Right lung (tissue), 10 donors: Measurements from ENCODE around the gene DESI2. TPM values are rescaled to one million over a fixed set of nuclear protein-coding genes. Genes with fewer than 3 reads are reported as not detected.

Experiments used
- DNase-seq, 2 donors: peaks; one replicate each; pipeline ENCODE4 v3.0.0-alpha.2; 2013
- long read RNA-seq, 8 donors: transcript quantifications; one replicate each; lab custom pipeline, GENCODE V29; 2026
- polyA plus RNA-seq, 5 donors: library from polyadenylated mRNA; unstranded; fragments of 120-200 nt; gene quantifications; one replicate each; pipeline versions ENCODE4 v1.2.1 to v1.2.3, GENCODE V29; 2013; ENCODE audit warnings: inconsistent platforms in 1 of 5, low replicate concordance in 1 of 5; ENCODE audit not compliant: insufficient read length in 5 of 5, insufficient read depth in 1 of 5

The DESI2 gene
- polyA plus RNA-seq, result 10 to 100 TPM; 57.7 to 76.0 (median 71.0) TPM
- long read RNA-seq, donor 1, full-length matches to known transcripts, result 29 of 43 reads
- long read RNA-seq, donor 1, partial matches to known transcripts, result 0 of 43 reads
- long read RNA-seq, donor 1, other reads (novel, unspliced or antisense), result 14 of 43 reads
- long read RNA-seq, donor 2, full-length matches to known transcripts, result 14 of 14 reads
- long read RNA-seq, donor 2, partial matches to known transcripts, result 0 of 14 reads
- long read RNA-seq, donor 2, other reads (novel, unspliced or antisense), result 0 of 14 reads
- long read RNA-seq, donor 3, full-length matches to known transcripts, result 19 of 26 reads
- long read RNA-seq, donor 3, partial matches to known transcripts, result 0 of 26 reads
- long read RNA-seq, donor 3, other reads (novel, unspliced or antisense), result 7 of 26 reads
- long read RNA-seq, donor 4, full-length matches to known transcripts, result 14 of 21 reads
- long read RNA-seq, donor 4, partial matches to known transcripts, result 7 of 21 reads
- long read RNA-seq, donor 4, other reads (novel, unspliced or antisense), result 0 of 21 reads
- long read RNA-seq, donor 5, full-length matches to known transcripts, result 22 of 84 reads
- long read RNA-seq, donor 5, partial matches to known transcripts, result 62 of 84 reads
- long read RNA-seq, donor 5, other reads (novel, unspliced or antisense), result 0 of 84 reads
- long read RNA-seq, donor 6, full-length matches to known transcripts, result 24 of 24 reads
- long read RNA-seq, donor 6, partial matches to known transcripts, result 0 of 24 reads
- long read RNA-seq, donor 6, other reads (novel, unspliced or antisense), result 0 of 24 reads
- long read RNA-seq, donor 7, full-length matches to known transcripts, result 16 of 22 reads
- long read RNA-seq, donor 7, partial matches to known transcripts, result 0 of 22 reads
- long read RNA-seq, donor 7, other reads (novel, unspliced or antisense), result 6 of 22 reads
- long read RNA-seq, donor 8, full-length matches to known transcripts, result 13 of 13 reads
- long read RNA-seq, donor 8, partial matches to known transcripts, result 0 of 13 reads
- long read RNA-seq, donor 8, other reads (novel, unspliced or antisense), result 0 of 13 reads

DNA sequence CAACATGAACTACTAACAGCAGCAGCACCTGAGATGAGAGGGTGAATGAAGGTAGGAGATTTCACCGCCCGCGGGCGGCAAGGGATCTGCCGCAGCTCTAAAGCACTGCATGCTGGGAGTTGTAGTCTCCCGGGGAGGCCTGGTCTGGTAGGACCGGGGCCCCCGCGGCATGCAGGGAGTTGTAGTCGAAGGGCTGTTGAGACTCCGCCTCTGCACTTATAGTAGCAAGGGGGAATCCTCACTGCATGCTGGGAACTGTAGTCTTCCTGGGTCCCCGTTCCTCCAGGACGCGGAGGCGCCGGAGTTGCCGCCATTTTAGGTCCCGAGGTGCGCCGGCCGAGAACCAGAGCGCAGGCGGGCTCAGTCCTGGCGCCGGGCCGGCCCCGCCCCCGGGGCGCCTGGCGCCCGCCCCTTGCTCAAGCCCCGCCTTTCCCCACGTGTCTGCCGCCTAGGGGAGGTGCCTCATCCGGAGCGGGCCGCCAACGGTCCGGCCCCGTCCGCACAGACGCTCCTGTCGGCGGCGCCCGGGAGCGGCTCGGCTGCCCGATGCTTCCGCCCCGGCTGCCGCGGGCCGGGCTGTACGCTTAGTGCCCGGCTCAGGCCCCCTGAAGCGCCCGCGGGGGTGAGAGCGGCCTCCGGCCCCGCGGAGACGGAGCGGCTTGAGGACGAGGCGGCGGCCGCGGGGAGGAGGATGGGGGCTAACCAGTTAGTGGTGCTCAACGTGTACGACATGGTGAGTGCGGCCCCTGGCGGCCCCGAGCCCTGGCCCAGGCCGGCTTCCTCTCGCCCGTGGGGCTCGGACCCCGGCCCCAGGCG, at the start of gene DESI2:
Gene DESI2, plus strand, starts transcription at position 504 of the 816 bp plus-strand sequence. Its CDS starts 188 bp downstream, at position 692.
- DNase-seq, result peak; percentile 99

DNA sequence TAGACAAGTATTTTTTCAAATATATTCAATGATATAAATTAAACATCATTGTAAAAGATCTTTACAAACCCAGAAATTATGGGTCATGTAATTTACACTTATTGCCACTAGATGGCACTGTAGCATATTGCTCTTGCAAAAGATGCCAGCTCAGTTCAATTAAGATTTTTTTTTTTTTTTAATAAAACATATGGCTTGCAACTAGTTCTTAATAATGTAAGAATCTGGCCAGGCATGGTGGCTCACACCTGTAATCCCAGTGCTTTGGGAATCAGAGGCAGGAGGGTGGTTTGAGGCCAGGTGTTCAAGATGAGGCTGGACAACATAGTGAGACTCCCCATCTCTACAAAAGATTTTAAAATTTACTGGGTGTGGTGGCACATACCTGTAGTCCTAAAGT, 49.4 kb upstream of the DESI2 start:
- DNase-seq, result peak; percentile 9 to 19

DNA sequence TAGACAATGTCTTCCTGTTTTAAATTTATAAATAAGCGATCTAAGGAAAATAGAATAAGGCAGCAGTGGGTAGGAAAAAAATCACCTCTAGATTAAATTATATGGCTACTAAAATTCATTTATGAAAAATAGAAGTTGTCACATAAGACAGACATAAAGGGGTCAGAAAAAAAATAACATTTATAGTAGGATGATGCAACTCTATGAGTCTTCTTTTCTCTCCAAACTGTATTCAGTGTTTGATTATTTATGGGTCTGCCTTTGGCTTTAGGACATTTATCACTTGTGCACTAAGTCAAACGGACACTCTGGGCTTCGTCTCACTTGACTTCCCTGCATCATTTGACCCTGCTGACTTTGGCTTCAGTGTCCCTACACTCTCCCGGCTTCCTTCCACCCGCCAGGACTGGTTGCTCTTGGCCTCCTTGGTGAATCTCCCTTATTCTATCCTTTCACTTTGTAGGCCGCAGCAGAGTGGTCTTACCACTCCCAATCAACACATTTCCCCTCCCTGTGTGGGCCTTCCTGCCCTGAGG, 47.0 kb upstream of the DESI2 start:
- no peak for DNase-seq

DNA sequence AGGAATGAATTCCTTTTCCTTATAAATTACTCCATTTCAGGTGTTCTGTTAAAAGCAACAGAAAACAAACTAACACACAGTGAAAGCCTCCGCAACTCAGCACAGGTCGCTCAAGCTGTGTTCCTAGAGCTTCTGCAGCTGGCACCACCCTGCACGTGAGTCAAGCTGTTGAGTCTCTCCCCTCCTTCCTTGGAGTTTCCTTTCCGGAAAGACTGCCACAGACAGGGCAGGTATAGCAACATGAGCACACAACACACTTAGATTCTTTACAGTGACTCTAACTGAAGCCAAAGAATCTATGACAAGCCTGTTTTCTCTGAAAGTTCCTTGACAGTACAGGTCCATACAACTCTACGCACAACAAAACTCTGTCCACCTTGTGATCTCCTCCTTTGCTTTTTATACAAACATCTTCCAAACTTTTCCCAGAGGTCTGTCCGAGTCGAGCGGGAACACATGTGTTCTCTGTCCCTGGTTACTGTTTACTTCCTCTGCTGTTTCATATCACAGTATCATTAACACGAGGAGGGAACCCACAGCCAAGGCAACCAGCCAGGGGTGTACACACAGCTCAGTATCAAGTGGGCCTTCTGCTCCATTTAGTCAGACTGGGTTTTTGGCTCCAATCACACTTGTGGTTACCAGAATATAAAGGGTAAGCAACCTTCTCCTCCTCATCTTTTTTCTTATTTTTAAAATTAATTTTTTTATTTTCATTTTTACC, 38.7 kb upstream of the DESI2 start:
- DNase-seq, result peak in 1 of 2 donors; percentile 23

DNA sequence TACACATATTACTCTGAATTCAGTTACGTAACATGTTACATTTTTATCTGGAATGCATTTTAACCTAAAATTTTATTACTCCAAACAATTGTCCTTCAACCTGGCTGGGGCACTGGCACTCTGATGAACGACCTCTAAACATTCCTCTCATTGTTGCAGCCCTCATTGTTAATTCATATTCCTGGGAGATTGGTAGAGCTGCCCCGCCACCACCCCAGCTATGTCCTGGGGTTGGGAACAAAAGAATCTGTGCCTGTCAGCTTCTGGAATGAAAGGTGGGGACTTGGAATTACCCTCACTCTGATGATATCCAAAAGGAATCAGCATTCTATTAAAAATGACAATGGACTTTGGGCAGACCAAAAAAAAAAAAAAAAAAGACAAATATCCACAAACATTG, 38.0 kb upstream of the DESI2 start:
- DNase-seq, result no peak

DNA sequence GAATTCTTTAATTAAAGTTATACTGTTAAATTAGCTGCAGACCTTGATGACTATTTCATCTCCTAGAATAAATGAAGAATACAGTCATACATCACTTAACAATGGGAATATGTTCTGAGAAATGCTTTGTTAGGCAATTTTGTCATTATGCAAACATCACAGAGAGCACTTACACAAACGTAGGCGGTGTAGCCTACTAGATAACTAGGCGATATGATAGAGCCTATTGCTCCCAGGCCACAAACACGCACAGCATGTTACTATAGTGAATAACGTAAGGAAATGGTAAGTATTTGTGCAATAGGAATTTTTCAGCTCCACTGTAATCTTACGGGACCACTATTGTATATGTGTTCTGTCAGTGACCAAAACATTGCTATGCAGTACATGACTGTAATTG, 37.6 kb upstream of the DESI2 start:
- no peak for DNase-seq

DNA sequence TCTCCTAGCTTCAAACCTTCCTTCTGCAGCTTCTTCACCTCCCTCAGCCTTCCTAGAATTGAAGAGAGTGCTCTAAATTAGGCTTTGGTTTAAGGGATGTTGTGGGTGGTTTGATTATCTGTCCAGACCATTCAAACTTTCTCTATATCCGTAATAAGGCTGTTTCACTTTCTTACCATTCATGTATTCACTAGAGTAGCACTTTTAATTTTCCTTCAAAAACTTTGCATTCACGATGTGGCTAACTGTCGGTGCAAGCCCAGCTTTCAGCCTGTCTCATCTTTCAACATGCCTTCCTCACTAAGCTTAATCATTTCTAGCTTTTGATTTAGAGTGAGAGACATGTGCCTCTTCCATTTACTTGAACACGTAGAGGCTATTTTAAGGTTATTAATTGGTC, 26.2 kb upstream of the DESI2 start:
- no peak for DNase-seq

DNA sequence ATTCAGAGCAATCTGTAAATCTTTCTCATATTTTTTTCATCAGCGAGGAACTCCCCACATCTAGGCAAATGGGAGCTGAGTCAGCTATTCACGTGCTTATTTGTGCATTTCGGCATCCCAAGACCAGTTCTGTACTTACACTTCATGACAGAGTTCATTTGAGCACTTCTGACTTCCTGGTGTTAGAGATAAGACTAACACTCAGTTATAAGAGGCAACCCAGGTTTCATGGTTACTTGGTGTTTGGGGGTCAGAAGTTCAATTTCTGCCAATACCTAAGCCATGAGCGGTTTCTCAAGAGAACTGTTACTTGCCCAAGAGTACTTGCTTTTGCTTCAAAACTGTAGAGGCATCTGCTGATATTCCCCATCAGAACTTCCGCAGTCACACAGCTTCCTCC, 24.1 kb upstream of the DESI2 start:
- DNase-seq, result peak; percentile 23 to 35

DNA sequence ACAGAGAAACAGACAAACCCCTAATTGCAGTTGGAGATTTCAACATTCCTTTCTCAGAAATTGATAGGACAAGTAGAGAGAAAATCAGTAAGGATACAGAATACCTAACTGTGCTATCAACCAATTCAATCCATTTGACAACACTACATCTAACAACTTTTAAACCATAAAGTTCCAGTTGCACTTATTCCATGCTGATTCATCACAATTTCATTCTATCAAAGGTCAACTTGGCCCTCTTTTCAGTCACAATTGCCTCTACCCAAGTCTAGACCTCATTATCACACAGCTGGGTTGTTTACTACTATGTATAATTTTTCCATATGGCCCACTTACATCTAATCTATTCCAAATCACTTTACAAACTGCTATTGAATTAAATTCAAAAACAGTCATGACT, 19.8 kb upstream of the DESI2 start:
- no peak for DNase-seq

DNA sequence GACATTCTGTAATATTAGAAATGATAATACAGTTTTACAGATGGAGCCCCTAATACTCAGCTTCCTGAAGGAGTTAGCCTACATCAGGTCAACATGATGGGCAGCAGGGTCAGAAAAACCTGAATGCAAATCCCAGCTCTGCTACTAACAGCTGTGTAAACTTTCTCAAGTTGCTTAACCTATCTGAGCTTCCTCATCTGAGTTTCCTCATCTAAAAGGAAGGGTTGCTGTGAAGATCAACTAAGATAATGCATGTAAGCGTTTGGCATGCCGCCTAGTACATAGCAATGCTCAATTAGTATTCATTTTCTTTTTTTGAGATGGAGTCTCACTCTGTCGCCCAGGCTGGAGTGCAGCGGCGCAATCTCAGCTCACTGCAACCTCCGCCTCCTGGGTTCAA, 18.4 kb upstream of the DESI2 start:
- DNase-seq, result no peak

DNA sequence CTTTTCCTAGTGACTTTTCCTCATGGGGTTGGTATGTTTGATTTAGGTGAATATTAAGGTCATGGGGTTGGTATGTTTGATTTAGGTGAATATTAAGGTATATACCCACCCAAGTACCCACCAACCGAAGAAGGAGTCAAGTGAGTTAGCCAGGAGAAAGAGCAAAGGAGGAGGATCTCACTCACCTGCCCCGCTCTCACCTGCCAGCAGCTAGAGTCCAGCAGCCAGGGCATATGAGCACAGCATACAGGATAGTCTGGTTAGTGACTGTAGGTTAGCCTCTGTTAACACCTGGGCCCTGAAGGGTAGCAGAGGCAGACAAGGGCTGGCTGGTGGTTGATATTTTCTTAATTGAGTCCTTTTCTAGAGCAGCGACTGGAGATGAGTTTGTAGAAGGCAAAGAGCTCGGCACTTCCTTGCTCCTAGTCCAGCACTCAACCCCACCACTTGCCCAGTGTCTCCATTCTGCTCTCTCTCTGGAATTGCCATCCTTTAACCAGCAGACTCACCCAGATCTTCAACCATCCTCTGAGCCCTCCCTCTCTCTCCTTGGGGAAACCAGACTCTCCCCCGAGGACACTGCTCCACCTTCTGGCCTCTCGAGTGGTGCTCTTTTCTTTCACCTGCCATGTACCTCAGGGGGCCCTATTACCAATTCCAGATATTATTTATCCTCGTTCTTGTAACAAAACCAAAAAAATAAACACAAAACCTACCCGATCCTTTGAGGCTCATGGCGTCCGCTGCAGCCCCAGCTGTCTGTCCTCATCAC, 16.3 kb upstream of the DESI2 start:
- DNase-seq, result no peak

DNA sequence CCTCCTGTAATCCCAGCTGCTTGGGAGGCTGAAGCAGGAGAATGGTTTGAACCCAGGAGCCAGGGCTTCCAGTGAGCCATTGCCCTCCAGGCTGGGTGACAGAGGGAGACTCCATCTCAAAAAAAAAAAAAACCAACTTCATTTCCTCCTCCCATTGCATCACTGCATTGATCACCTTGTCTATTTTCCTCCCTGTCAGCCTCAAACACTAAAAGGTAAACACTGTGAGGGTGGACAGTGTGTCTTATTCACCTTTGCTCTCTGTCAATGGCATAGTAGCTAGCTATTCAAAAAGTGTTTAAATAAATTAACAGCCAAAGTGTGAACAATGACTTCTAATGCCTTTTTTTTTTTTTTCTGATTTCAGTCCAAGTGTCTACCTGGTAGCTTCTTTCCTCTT, 13.4 kb upstream of the DESI2 start:
- no peak for DNase-seq

DNA sequence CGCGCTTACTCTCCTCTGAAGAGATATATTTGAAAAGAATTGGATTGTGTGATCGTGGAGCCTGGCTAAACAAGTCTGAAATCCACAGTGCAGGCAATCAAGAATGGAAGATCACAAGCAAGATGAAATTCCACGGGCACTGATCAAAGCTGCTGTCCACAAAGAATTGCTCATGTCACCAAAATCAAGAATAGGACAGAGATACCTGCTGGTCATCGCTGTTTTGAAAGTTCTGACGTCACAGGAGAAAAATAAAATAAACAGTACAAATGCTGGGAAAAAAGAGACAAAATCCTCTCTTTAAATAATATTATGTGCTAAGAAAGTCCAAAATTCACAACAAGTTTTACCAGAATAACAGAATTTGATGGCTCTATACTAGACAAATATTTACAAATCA, 12.0 kb upstream of the DESI2 start:
- DNase-seq, result no peak

DNA sequence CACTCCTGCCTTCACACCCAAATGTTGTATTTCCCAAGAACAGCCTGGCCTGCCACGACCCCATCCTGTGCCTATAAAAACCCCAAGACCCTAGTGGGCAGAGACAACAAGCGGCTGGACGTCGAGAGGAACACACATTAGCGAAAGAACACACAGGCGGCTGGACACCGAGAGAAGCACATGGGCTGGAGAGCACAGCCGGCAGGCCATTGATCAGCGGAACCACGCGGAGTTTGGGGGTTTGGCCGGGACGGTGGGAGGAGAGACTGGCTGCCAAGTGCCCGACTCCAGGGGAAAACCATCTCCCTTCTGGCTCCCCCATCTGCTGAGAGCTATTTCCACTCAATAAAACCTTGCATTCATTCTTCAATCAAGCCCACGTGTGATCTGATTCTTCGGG, 10.4 kb upstream of the DESI2 start:
- no peak for DNase-seq

DNA sequence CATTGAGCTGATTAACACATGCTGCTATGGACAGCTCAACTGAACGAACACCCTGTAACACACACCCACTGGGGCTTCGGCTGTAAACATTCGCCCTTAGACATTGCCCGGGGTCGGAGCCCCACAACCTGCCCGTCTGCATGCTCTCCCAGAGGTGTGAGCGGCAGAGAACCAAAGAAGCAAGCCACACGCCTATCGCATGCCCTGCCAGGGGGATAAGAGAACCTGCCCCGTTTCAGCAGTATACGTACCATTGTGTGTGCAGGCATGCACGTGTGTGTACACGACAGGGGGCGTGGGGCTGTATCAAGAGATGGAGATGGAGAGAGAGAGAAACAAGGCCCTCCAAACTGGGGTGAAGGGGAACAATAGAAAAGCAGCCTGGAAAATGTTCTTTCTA, 9.9 kb upstream of the DESI2 start:
- DNase-seq, result no peak

DNA sequence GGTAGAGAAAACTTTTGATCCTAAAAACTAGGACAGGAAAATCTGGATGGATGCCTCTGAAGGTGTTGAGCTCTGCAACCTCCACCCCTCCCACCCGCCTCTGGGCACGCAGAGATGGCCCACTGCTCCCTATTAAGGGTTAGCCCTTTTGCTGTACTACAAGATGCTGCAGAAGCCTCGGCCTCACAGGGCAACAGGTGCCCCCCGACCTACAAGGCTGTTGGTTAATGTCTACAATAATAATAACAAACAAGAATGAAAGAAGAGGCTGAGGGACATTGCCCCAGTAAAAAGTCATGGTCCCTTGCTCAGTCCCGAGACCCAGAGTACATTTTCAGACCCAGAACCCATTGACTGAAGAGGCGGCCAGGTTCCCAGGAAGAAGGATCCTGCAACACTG, 7.5 kb upstream of the DESI2 start:
- no peak for DNase-seq

DNA sequence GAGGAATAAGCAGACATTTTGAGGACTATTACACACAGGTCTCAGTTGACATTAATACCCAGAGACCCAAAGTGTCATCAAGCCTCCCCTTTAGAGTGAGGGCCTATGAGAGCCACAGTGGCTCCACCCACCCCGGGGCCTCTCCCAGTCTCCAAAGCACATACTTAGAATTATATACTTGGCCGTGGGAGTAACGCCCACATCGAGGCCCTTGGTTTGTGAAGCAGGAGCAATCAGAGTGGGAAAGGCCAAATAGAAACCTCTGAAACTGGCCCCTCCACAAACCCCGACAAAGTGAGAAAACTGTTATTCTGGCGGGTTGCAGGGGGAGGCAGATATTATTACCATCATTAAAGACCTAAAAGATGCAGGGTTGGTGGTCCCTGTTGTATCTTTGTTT, 7.0 kb upstream of the DESI2 start:
- no peak for DNase-seq

DNA sequence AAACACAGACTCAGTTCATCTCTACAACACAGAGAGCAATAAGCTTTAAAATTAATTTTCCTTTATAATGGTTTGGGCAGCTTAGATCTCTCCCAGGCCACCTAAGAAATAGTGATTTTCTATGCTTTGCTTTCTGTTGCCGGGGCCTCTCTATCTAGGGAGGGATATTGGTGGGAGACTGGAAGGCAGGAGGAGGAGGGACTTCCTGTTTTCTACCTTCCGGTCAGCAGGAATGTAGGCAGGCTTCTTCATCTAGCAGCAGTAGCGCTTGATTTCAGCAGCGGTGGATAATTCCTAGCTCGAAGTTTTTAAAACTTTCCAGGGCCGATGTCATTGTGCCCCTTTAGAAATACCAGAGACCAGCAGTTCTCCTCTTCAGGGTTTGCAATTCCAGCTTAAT, 5.1 kb upstream of the DESI2 start:
- no peak for DNase-seq

DNA sequence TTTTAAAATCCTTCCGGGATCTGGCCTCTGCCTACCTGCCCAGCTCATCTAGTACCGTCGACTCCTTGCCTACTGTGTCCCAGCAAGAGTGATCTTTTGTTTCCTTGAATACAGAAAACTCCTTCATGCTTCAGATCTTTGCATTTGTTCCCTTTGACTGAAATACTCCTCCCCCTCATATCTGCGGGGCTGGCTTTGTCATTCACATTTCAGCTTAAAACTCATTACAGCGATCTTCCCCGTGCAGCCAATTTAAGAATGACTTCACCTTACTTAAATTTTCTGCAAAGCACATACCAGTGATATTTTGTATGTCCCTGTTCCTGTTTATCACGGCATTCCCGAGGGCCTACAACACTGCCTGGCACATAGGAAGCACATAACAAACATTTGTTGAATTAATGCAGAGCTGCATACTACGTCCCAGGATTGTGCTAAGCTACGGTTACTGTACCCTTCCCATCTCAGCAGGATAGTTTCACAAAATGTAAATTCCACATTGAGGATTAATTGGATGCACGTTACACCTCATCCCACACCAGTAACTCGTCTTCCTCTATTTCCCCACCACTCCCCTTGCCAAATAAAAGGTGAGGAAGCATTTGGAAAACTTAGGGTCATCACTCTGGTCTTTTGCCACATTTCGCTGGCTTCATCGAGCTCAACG, 837 bp upstream of the DESI2 start:
- DNase-seq, result peak in 1 of 2 donors; percentile 19
